NK-92 treated with Interleukin-12 subunit alpha and Interleukin-12 subunit beta, amount 100 ng/mL, for 24 hours (cell line): ENCODE results near the gene PPP2R2B.

ENCODE experiments used
- DNase-seq: peaks from one replicate; lab custom pipeline; 2025; lab: John Stamatoyannopoulos, UW

Gene PPP2R2B

DNA sequence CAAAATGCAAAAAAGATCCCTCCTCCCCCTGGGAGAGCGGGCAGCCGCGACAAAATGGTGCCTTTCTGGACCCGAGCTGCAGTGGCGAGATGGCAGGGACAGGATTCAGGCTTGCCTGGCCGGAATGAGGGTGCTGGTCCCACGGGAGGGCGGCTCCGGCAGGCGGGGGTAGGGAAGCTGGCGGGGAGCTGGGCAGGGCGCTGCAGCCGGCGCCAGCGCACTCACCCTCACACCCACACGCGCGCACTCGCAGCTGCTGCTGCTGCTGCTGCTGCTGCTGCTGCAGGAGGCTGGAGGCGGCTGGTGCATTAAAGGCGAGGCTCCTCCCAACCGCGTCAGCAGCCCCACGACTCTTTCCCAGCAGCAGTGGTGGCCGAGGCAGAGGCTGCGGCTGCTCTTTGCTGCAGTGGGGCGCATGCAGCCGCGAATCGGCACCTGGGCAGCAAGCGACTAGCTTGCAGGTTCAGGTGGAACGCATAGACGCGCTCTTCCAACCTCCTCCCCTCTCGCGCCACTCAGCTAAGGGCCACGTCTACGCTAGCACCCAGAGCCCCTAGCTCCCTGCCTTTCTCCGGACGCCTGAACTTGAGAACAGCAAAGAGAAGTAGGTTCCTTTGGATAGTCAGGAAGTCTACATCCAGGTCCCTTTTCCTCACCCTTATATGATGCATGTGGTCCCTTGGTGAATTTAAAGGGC, at the start of gene PPP2R2B:
TSS of gene PPP2R2B (minus strand) at position 282 of the 697 bp plus-strand sequence.
- DNase-seq = peak; percentile 68

DNA sequence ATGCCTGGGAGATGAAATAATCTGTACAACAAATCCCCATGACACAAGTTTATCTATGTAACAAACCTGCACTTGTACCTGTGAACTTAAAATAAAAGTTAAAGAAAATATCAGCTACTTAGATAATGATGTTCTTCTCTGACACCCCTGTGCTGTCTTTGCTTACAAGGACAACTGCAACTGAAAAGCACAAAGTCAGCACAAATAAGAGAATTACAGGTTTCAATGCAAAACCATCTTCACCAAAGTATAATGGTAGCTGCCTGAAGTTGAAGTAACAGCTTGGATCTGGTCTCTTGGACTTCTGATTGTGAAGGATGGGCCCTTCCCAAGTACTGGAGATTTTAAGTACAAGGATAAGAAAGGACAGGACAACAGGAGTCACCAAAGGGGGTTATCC, 45.6 kb upstream of the PPP2R2B start:
- DNase-seq = no peak

DNA sequence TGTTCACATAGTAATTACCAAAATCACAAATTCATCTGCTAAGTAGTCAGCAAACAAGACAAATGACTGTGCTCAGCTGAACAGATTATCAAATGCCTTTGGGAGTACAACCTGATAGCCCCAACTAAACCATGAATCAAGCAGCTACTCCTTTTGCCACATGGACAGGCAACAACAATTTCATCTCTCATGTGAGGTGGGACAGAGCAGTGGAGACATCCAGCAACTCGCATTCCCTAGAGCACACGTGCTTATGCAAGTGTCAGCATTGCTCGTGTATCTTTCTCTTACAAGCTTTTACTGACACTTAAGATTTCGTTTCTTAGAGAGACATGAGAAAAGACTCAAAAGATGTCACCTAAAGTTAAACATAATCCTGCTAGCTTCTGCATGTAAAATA, 42.7 kb upstream of the PPP2R2B start:
- DNase-seq = no peak

DNA sequence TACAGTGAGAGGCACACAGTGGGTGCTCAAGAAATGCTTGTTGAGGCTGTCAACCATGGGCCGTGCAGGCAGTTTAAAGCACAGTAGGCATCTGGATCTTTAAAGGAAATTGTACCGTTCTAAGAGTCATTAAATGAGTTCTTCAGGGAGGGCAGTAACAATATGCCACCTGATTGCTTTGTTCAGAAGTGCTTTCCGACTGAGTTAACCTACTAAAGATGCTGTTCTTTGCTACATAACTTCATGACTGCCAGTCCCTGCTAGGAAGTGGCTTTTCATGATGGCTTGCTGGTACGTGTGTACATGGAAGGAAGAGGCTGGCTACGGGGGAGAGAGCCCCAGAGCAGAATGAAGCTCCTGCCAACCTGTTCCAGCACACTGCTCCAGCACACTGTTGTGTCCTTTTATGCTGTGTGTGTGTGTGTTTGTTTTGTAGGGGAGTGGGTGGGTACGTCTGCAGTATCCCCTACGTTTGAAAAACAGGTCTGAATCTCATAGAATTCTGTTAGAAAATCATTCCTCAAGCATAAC, 41.9 kb upstream of the PPP2R2B start:
- no peak for DNase-seq

DNA sequence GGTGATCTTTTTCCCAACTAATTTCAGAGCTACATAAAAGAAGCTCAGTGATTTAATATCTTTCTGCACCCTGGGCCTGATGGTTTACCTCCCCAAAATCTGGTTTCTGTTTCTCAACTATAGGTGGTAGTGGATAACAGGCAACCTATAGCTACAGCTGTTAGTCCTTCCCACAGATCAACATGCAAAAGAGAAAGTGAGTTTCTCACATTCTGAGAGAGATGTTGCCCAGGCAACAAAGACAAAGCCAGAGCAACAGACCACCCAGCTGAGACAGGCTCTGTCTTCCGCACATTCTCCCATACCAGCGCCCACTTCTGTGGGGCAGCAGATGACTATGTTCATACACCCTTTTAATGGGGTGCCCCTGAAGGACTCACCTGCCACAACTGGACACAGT, 40.7 kb upstream of the PPP2R2B start:
- DNase-seq = no peak

DNA sequence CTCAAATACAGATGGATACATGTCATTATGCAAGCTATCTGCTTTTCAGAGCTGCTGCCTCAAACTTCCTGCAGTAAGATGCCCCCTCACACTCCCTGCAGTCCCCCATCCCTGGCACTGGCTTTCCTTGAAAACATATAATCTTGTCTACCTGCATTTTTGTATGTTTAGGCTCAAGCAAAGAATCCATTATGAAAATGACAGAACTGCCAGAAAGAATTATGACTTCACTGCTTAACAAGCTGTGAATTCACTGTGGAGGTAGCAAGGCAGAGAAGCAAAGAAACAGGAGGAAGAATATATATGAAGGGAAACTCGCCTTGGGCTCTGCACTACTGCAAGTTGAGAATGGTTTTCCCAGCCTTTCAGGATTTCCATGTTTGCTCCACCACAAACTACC, 39.4 kb upstream of the PPP2R2B start:
- DNase-seq = no peak

DNA sequence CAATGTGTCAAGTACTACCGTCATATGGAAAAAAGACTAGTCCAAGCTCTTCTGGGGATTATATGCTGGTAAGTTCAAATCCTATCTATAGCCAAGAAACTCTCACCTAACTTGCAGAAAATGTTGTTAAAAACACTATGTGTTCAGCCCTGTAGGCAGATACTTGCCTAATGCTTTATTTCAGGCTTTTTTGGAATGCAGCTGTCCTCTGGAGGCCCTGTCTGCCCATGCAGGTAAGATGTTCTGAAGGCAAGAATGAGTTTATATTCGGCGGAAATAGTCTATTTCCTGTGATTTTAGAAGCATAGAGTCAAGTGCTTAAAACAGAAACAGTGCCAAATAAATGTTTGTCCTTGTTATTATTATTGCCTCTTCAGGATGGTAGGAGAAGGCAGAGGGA, 34.3 kb upstream of the PPP2R2B start:
- DNase-seq = no peak

DNA sequence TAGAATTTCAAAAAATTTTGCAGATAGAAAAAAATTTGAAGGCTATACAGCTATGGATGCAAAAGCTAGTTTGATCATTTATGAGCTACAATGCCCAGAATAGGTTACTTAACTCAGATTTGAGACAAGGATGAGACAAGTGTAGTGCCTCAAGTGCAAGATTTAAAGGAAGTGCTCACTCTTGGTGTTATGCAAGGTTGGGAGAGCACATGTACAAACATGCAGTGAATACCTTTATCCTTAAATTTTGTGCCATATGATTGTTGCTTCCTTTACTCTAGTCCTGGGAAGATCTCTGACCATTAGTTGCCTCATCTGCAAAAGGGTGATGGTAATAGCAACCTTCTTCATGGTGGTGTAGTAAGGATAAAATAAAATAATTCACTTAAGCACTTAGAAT, 31.7 kb upstream of the PPP2R2B start:
- DNase-seq = no peak

DNA sequence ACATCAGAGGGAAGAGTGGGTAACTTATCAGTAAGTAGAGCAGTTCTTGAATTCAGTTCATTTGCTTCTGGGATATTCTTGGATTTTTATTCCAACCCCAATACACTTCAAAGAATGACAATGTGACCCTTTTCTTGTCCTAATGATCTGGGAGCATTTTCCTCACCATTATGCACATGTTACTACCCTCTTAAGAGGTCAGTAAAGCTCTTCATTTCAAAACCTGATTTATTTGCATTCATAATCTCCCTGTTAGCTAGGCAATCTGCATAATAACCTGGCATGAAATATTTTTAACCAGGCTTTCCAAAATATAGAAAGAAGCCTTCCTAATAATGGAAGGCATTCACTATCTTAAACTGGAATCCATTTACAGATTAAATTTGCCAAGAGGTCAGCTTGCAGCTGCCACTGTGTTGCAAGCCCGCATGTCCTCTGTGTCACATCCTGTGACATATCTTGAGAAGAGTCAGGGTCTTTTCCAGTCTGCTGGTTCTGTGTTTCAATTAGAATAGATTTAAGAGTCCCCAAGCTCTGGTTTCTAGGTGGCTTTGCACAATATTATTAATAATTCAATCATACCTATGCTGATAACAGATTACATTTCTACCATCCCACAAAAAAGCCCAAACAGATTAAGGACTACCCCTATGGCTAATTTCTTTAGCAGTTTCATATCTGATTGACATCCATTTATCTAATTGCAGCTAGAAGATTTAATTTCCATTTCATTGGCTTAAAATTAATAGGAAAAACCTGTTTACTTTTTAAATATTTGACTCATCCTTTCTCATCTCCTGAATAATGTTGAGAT, 30.9 kb upstream of the PPP2R2B start:
- no peak for DNase-seq

DNA sequence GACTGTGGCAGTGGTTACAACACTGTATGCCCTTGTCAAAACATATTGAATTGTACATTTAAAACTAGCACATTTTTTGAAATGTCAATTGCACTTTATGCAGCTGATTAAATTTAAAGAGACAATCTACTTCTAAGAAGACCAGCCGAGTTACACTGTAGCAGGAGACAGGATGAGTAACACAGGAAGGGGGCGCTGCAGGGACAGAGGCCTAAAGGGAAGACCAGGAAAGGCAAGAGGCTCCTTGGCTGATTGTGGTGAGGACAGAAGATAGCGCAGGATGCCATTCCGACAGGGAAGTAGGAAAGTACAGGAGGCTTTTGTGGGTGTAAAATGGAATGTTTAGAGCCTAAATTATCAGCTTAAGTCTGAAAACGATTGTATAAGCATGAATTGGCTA, 28.2 kb upstream of the PPP2R2B start:
- no peak for DNase-seq

DNA sequence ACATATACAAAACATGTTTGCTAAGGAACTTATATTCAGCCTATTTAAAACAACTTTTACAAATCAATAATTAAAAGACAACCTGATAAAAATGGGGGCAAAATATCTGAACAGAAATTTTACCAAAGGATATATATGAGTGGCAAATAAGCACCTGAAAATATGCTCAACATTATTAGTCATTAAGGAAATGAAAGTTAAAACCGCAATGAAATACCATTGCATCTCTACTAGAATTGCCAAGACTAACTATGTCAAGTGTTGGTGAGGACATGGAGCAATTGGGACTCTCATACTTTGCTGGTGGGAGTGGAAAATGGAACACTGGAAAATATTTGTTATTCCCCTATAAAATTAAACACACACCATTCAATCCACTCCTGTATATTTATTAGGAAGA, 26.3 kb upstream of the PPP2R2B start:
- no peak for DNase-seq

DNA sequence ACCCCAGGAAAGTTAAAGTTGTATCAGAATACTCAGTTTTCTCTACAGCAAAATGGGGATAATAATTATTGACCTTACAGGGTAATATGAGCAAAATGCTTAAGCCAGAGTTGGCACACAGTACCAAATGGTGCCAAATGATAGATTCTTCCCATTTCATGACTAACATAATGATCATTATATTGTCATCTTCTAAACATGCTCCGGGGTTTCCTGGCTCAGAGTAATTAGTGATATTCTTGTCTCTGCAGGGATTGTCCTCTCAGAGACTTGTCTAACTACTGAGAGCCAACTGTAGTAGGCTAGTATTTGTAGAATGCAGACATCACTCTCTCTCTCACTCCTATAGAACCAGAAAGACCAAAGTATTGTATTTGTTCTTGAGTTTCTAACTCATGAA, 25.2 kb upstream of the PPP2R2B start:
- DNase-seq = no peak

DNA sequence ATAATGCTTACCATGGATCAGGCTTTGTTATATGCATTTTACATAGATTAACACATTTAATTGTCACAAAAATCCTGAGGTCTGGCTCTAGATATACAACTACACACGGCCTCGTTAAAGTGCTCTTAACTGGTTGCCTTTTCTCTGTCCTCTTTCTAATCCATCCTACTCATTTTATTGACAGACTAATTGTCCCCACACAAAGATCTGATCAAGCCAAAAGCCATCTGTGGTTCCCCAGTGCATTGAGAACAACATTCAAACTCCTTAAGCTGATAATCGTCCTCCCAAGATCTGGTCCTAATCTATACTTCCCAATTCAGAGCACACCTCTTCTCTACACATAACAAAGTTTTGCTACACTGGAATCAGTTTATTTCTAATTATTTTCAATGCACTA, 23.9 kb upstream of the PPP2R2B start:
- DNase-seq = no peak

DNA sequence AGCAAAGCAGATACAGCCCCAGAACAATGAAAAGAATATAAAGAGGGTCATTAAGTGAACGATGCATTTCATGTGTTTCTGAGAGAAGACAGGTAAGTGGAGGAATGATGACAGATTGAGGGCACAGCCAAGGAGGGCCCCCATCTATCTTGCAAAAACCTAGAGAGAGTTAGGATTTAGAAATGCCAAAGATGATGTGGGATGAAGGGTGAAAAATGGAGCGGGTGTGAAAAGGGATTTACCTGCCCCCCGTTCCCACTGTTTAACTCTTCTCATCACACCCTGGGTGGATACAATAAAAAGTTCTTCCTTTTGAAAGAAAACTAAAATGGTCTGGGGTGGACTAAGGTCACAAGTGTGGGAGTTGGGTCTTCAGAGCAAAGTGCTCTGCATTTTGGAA, 18.5 kb upstream of the PPP2R2B start:
- DNase-seq = no peak

DNA sequence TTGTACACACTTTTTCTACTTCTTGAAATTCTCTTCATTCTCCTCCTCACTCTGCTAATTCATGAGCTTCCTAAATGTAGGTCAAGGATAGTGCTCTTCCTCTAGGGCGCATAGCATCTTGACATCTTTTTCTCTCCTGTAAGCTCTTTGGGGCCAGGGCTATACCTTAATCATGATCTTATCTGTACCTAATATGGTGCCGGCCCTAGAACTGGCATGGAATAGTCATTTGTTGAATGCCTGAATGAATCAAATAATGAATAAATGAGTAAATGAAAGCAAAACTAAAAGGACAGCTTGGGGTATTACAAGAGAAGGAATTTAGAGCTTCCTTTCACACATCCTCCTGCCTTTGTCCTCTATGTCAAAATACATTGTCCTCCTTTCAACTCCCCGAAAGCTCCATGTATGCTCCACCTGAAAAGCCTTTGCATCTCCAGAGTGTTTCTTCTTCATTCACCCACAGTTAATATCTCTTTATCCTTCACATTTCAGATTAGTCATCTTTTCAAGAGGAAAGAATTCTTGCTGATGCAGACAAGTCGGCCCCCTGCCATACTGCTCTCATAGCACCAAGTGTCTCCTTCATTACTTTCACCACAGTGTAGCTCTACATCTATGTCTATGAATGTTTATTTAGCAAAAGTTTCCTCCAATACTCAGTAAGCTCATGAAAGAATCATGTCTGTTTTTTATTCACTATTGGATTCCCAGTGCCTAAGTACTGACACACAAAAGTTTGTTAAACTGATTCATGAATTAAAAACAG, 16.4 kb upstream of the PPP2R2B start:
- no peak for DNase-seq

DNA sequence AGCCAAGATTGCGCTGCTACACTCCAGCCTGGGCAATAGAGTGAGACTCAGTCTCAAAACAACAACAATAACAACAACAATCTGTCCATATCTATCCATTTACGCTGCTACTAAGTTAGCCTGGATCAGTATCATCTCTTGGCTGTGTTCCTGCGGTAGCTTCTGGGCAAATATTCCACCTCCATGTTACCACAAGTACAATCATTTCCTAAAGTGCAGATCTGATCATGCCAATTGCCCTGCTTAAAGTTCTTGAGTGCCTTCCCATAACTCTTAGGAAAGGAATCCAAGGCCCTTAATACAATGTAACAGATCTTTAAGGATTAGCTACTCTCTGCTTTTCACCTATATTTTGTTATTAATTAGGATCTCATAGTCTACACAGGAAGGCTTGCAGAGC, 15.4 kb upstream of the PPP2R2B start:
- DNase-seq = no peak

DNA sequence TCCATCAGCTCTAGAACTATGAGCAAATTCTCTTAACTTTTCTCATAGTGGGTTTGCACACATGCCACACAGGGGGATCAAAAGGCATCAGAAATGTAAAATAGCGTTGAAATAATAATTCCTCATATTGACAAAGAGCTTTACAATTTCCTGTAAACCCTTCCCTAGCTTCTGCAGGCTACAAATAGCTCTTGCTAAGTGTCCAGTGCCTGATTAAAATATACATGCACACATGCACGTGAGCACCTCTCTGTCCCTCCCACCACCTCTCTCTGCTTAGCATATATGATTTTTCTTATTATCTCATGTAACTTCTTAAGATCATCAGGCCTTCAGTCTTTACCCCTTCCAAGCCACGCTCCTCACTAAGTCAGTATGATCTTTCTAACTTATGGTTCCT, 13.7 kb upstream of the PPP2R2B start:
- DNase-seq = no peak

DNA sequence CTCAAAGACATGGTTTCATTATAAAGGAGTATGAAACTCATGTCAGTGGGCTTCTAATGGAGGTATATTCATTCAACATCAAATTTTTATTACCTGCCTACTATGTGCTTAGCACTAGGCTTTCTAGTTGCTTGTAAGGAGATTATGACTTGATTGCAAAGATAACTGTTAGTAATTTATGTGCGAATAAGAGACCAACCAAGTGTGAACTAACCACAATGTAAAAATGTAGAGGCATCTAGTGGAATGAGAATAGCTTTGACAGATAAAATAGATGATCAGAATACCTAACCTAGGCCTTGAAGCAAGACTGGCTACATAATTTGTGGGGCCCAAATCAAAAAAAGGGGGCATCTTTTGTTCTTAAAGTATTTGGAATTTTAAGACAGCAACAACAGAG, 13.0 kb upstream of the PPP2R2B start:
- DNase-seq = no peak

DNA sequence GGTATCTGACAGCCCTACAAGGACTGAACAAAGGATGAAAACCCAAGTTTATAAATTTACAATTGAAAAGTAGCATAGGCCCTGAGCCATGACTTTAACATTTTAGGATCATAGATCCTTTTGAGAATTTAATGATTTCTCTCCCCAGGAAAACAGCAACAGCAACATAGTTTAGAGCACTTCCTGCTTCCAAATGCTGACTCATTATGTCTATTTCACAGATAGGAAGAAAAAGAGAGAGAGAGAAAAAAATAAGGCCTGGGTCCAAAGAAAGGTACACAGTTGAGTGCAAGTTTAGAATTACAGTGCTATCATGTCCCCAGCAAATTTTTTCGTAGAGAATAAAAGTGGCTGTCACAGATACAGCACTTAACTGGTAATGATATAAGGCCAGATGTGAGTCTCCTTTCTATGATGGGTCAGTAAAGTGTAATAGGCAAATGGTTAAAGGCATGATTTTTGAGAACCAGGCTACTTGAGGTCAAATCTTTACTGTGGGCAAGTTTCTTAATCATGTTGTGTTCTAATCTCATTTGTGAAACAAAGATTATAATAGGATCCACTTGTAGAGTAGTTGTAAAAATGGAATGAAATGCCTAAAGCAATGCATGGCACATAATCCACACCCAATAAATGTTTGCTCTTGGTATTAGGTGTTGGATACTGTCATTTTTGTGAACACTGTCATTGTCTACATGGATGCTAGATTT, 12.3 kb upstream of the PPP2R2B start:
- DNase-seq = no peak

DNA sequence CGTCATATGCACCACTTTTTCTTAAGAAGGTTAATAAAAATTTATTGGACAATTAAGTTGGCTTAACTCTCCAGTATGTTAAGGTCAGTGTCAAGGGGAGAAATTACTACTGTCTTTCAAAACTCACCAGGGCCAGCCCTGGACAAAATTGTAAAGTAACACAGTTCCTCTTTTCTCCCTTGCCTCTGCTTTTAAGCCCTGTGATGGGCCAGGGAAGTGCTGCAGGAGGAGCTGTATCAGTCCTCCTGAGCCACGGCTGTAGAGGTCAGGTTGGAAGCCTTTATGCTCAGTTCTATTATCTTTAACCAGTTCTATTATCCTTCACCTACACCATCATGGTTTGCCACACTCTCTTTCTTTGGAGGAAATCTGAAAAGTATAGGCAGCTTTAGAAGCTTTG, 11.5 kb upstream of the PPP2R2B start:
- DNase-seq = no peak

DNA sequence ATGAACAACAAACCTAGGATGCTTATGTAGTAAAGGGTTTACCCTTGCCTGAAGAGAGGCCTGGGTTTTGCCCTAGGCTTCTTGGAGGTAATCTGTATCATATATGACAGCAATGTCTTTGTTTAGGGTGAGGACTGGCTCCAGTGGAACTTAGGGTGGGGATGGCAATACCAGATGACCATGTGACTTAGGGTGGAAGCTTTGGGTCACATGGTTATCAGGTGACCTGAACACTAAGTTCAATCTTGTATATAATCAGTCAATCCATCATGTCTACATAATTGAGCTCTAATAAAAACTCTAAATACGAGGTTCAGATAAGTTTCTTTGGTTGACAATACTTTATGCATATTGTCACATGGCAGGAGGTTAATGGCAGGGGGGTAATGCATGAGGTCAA, 10.6 kb upstream of the PPP2R2B start:
- no peak for DNase-seq

DNA sequence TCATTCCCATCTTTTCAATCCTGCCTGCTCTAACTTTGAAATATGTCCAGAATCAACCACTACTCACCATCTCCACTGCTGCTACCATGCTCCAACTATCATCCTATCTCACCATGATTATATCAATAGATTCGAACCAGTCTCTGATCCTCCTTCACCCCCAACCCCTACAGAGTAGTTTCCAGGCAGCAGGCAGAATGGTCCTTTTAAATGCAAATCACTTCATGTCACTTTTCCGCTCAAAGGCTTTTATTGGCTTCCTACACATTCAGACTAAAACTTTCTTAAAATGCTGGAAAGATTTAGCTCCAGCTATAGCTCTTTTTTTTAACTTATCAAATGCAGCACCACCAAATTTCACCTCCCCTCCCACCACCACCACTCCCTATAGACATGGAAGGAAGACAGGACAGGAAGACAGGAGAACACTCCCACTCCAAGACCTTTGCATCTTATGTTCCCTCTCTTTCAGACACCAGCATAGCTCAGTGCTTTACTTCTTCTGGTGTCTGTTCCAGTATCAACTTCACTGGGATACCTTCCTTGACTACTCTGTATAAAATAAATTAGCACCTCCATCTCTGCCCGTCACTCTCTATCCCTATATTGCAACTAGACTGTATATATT, 9.9 kb upstream of the PPP2R2B start:
- DNase-seq = no peak
